Measurements from ENCODE around the gene FAM131A. TPM values are rescaled to one million over a fixed set of nuclear protein-coding genes. Genes with fewer than 3 reads are reported as not detected.

Gene FAM131A
- total and polyA plus RNA-seq, 7 experiments from 2014 or later: 2.2 to 13.4 (median 8.2) TPM

- Histone ChIP-seq H3K9me3 (ENCODE audit: control insufficient read depth in 2 of 3, low read length in 3 of 3) (no peaks in the 10 kb centered on the region), H3K4me3 (ENCODE audit: low read length) (peak overlapping the region; percentile 73), H3K4me1 (ENCODE audit: control insufficient read depth in 2 of 2, insufficient read depth in 2 of 2, low read length in 2 of 2) (peaks cover 0 to 17% of the 10 kb centered on the region in 2 donors), H3K27ac (ENCODE audit: low read depth, low read length) (peak overlapping the region; percentile 93), H3K36me3 (ENCODE audit: control insufficient read depth in 2 of 3, insufficient read depth in 3 of 3, low read length in 3 of 3) (peaks cover 0 to 32% (median 11%) of the 10 kb centered on the region in 3 experiments), H3K27me3 (ENCODE audit: control insufficient read depth in 2 of 2, insufficient read depth in 2 of 2, low read length in 2 of 2) (no peaks in the 10 kb centered on the region)
- no peak for ATAC-seq
- H3K9me3 Mint-ChIP-seq: no peaks in the 10 kb centered on the region
- peak overlapping the region; percentile 62 to 91 (median 81) for H3K4me3 Mint-ChIP-seq
- DNase-seq: peak in 2 of 9 donors; percentile 24 to 25
- CTCF ChIA-PET: no interaction called here
- peak overlapping the region; percentile 68 to 95 (median 89) for H3K27ac Mint-ChIP-seq
- H3K4me1 Mint-ChIP-seq: peaks cover 15 to 35% (median 31%) of the 10 kb centered on the region in 7 donors
- no peaks in the 10 kb centered on the region for H3K27me3 Mint-ChIP-seq
- H3K36me3 Mint-ChIP-seq: peaks cover 0 to 9% (median 5%) of the 10 kb centered on the region in 5 donors
- intact Hi-C loops (cut with micrococcal nuclease): loop anchor here in 1 of 2 donors (1.0 kb wide), 1 partner anchor 180 kb away; the partner anchor contains the start of gene EIF2B5
- POLR2A ChIA-PET: interaction anchor here (0.7 to 1.5 kb wide), 3 partner anchors 13 to 138 kb away, joined by 3 to 4 read pairs (median 3); partner anchors contain the start of gene FAM131A
These were observed 21.9 kb upstream of the FAM131A start for GRCh38 chr3:184315543-184315867.

GRCh38 chr3:184315871-184316661 is 21.3 kb upstream of the FAM131A start:
- intact Hi-C loops (cut with micrococcal nuclease): loop anchor here in 1 of 2 donors (1.0 kb wide), 1 partner anchor 181 kb away; the partner anchor contains the start of gene EIF2B5
- ATAC-seq: no peak
- Mint-ChIP-seq H3K9me3 (no peaks in the 10 kb centered on the region), H3K4me3 (peak overlapping the region; percentile 62 to 91 (median 81)), H3K36me3 (peaks cover 5 to 13% (median 9%) of the 10 kb centered on the region in 5 donors), H3K27ac (peak overlapping the region; percentile 68 to 95 (median 86)), H3K27me3 (no peaks in the 10 kb centered on the region), H3K4me1 (peaks cover 20 to 35% (median 32%) of the 10 kb centered on the region in 7 donors)
- Histone ChIP-seq H3K36me3 (ENCODE audit: control insufficient read depth in 2 of 3, insufficient read depth in 3 of 3, low read length in 3 of 3) (peaks cover under 1 to 37% (median 16%) of the 10 kb centered on the region in 3 experiments), H3K9me3 (ENCODE audit: control insufficient read depth in 2 of 3, low read length in 3 of 3) (no peaks in the 10 kb centered on the region), H3K4me1 (ENCODE audit: control insufficient read depth in 2 of 2, insufficient read depth in 2 of 2, low read length in 2 of 2) (peaks cover 0 to 17% of the 10 kb centered on the region in 2 donors), H3K4me3 (ENCODE audit: low read length) (peak overlapping the region; percentile 73), H3K27me3 (ENCODE audit: control insufficient read depth in 2 of 2, insufficient read depth in 2 of 2, low read length in 2 of 2) (no peaks in the 10 kb centered on the region), H3K27ac (ENCODE audit: low read depth, low read length) (peak overlapping the region; percentile 93)
- peak in 1 of 9 donors; percentile 17 for DNase-seq
- CTCF ChIA-PET: interaction anchor here (0.6 kb wide), 1 partner anchor 586 kb away, joined by 3 read pairs; no protein-coding TSS in a partner anchor
- POLR2A ChIA-PET: interaction anchor here (0.7 to 1.5 kb wide), 2 partner anchors 14 to 21 kb away, joined by 3 to 4 read pairs; partner anchors contain the start of gene FAM131A

GRCh38 chr3:184316792-184317191 is 20.6 kb upstream of the FAM131A start:
- Histone ChIP-seq H3K4me3 (ENCODE audit: low read length) (no peak overlapping the region), H3K27ac (ENCODE audit: low read depth, low read length) (peak overlapping the region; percentile 93), H3K36me3 (ENCODE audit: control insufficient read depth in 2 of 3, insufficient read depth in 3 of 3, low read length in 3 of 3) (peaks cover 8 to 45% (median 21%) of the 10 kb centered on the region in 3 experiments), H3K27me3 (ENCODE audit: control insufficient read depth in 2 of 2, insufficient read depth in 2 of 2, low read length in 2 of 2) (no peaks in the 10 kb centered on the region), H3K9me3 (ENCODE audit: control insufficient read depth in 2 of 3, low read length in 3 of 3) (no peaks in the 10 kb centered on the region), H3K4me1 (ENCODE audit: control insufficient read depth in 2 of 2, insufficient read depth in 2 of 2, low read length in 2 of 2) (peaks cover 0 to 17% of the 10 kb centered on the region in 2 donors)
- DNase-seq (no peak), ATAC-seq (no peak)
- Mint-ChIP-seq H3K4me1 (peaks cover 21 to 39% (median 32%) of the 10 kb centered on the region in 7 donors), H3K27me3 (no peaks in the 10 kb centered on the region), H3K9me3 (no peaks in the 10 kb centered on the region), H3K36me3 (peaks cover 10 to 20% (median 12%) of the 10 kb centered on the region in 5 donors), H3K27ac (peak overlapping the region; percentile 68 to 95 (median 86)), H3K4me3 (peak overlapping the region in 9 of 10 donors; percentile 62 to 91 (median 81))
- POLR2A ChIA-PET: no interaction called here
- CTCF ChIA-PET: no interaction called here
- intact Hi-C loops (cut with micrococcal nuclease): no loop called here

- H3K9me3 Mint-ChIP-seq: no peaks in the 10 kb centered on the region
- Histone ChIP-seq H3K27me3 (ENCODE audit: control insufficient read depth in 2 of 2, insufficient read depth in 2 of 2, low read length in 2 of 2) (no peaks in the 10 kb centered on the region), H3K4me1 (ENCODE audit: control insufficient read depth in 2 of 2, insufficient read depth in 2 of 2, low read length in 2 of 2) (peaks cover 0 to 17% of the 10 kb centered on the region in 2 donors), H3K9me3 (ENCODE audit: control insufficient read depth in 2 of 3, low read length in 3 of 3) (no peaks in the 10 kb centered on the region), H3K4me3 (ENCODE audit: low read length) (no peak overlapping the region), H3K36me3 (ENCODE audit: control insufficient read depth in 2 of 3, insufficient read depth in 3 of 3, low read length in 3 of 3) (peaks cover 11 to 49% (median 25%) of the 10 kb centered on the region in 3 experiments), H3K27ac (ENCODE audit: low read depth, low read length) (no peak overlapping the region)
- no peaks in the 10 kb centered on the region for H3K27me3 Mint-ChIP-seq
- peak overlapping the region in 9 of 10 donors; percentile 5 to 91 (median 80) for H3K4me3 Mint-ChIP-seq
- DNase-seq (no peak), ATAC-seq (no peak)
- peaks cover 21 to 39% (median 32%) of the 10 kb centered on the region in 7 donors for H3K4me1 Mint-ChIP-seq
- ChIA-PET POLR2A (no interaction called here), CTCF (no interaction called here)
- intact Hi-C loops (cut with micrococcal nuclease): no loop called here
- H3K27ac Mint-ChIP-seq: peak overlapping the region in 6 of 9 donors; percentile 72 to 95 (median 86)
- H3K36me3 Mint-ChIP-seq: peaks cover 10 to 22% (median 13%) of the 10 kb centered on the region in 5 donors
These were observed 20.2 kb upstream of the FAM131A start for GRCh38 chr3:184317201-184317600.

GRCh38 chr3:184320104-184320445 is 17.3 kb upstream of the FAM131A start:
- peaks cover 21 to 48% (median 24%) of the 10 kb centered on the region in 5 donors for H3K36me3 Mint-ChIP-seq
- H3K9me3 Mint-ChIP-seq: no peaks in the 10 kb centered on the region

GRCh38 chr3:184321666-184322065 is 15.7 kb upstream of the FAM131A start:
- intact Hi-C loops (cut with micrococcal nuclease): no loop called here
- Histone ChIP-seq H3K9me3 (ENCODE audit: control insufficient read depth in 2 of 3, low read length in 3 of 3) (no peaks in the 10 kb centered on the region), H3K27me3 (ENCODE audit: control insufficient read depth in 2 of 2, insufficient read depth in 2 of 2, low read length in 2 of 2) (no peaks in the 10 kb centered on the region), H3K27ac (ENCODE audit: low read depth, low read length) (no peak overlapping the region), H3K36me3 (ENCODE audit: control insufficient read depth in 2 of 3, insufficient read depth in 3 of 3, low read length in 3 of 3) (peaks cover 41 to 92% (median 47%) of the 10 kb centered on the region in 3 experiments), H3K4me1 (ENCODE audit: control insufficient read depth in 2 of 2, insufficient read depth in 2 of 2, low read length in 2 of 2) (peaks cover 0 to 2% of the 10 kb centered on the region in 2 donors), H3K4me3 (ENCODE audit: low read length) (no peak overlapping the region)
- Mint-ChIP-seq H3K27ac (peak overlapping the region in 1 of 9 donors; percentile 58), H3K27me3 (no peaks in the 10 kb centered on the region), H3K9me3 (no peaks in the 10 kb centered on the region), H3K4me1 (peaks cover 18 to 32% (median 20%) of the 10 kb centered on the region in 7 donors), H3K36me3 (peaks cover 21 to 61% (median 39%) of the 10 kb centered on the region in 5 donors), H3K4me3 (no peak overlapping the region)
- POLR2A ChIA-PET: no interaction called here
- no peak for DNase-seq
- no peak for ATAC-seq
- CTCF ChIA-PET: no interaction called here

More at GRCh38 chr3:184320104-184320445, 17.3 kb upstream of the FAM131A start:
- Histone ChIP-seq H3K4me1 (ENCODE audit: control insufficient read depth in 2 of 2, insufficient read depth in 2 of 2, low read length in 2 of 2) (peaks cover 0 to 13% of the 10 kb centered on the region in 2 donors), H3K4me3 (ENCODE audit: low read length) (no peak overlapping the region), H3K9me3 (ENCODE audit: control insufficient read depth in 2 of 3, low read length in 3 of 3) (no peaks in the 10 kb centered on the region), H3K27ac (ENCODE audit: low read depth, low read length) (no peak overlapping the region), H3K36me3 (ENCODE audit: control insufficient read depth in 2 of 3, insufficient read depth in 3 of 3, low read length in 3 of 3) (peaks cover 26 to 77% (median 34%) of the 10 kb centered on the region in 3 experiments), H3K27me3 (ENCODE audit: control insufficient read depth in 2 of 2, insufficient read depth in 2 of 2, low read length in 2 of 2) (no peaks in the 10 kb centered on the region)
- Mint-ChIP-seq H3K4me1 (peaks cover 26 to 41% (median 28%) of the 10 kb centered on the region in 7 donors), H3K27ac (no peak overlapping the region), H3K4me3 (peak overlapping the region in 1 of 10 donors; percentile 38), H3K27me3 (no peaks in the 10 kb centered on the region)
- no peak for DNase-seq
- intact Hi-C loops (cut with micrococcal nuclease): no loop called here
- POLR2A ChIA-PET: no interaction called here
- CTCF ChIA-PET: no interaction called here
- ATAC-seq: peak; percentile 72

All from naive thymus-derived CD4-positive, alpha-beta T cell (primary cell).